ENCODE measurements around the gene NEURL1. TPM values are rescaled to one million over a fixed set of nuclear protein-coding genes. Genes with fewer than 3 reads are reported as not detected.
"Not testable (repeated sequence)": the region's sequence is repeated elsewhere in the genome, so short reads cannot be mapped to it uniquely, and the experiment has no call there.

Gene NEURL1
- total RNA-seq, 1 donor from 2014 or later = 1.8 TPM

DNA sequence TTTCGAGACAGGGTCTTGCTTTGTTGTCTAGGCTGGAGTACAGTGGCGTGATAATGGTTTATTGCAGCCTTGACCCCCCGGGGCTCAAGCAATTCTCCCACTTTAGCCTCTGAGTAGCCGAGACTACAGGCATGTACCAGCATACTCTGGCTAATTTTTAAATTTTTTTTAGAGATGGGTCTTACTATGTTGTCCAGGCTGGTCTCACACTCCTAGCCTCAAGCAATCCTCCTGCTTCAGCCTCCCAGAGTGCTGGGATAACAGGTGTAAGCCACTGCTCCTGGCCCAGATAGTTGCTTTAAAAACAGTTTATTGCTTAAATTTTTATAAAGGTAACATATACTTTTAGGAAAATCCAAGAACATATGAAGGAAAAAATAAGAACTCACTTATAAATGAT, 26.3 kb downstream of the NEURL1 start:
- H3K27ac Mint-ChIP-seq (ENCODE audit: unreplicated experiment) = no peak overlapping the region
- H3K9me3 Mint-ChIP-seq = peaks cover 3% of the 10 kb centered on the region
- no peaks in the 10 kb centered on the region for H3K4me1 Mint-ChIP-seq
- no peak overlapping the region for H3K4me3 Mint-ChIP-seq
- no peak for DNase-seq (ENCODE audit: low read depth, low spot score)
- H3K27me3 Mint-ChIP-seq (ENCODE audit: low read depth) = peaks cover 17% of the 10 kb centered on the region
- TF ChIP-seq, protein P1, sequence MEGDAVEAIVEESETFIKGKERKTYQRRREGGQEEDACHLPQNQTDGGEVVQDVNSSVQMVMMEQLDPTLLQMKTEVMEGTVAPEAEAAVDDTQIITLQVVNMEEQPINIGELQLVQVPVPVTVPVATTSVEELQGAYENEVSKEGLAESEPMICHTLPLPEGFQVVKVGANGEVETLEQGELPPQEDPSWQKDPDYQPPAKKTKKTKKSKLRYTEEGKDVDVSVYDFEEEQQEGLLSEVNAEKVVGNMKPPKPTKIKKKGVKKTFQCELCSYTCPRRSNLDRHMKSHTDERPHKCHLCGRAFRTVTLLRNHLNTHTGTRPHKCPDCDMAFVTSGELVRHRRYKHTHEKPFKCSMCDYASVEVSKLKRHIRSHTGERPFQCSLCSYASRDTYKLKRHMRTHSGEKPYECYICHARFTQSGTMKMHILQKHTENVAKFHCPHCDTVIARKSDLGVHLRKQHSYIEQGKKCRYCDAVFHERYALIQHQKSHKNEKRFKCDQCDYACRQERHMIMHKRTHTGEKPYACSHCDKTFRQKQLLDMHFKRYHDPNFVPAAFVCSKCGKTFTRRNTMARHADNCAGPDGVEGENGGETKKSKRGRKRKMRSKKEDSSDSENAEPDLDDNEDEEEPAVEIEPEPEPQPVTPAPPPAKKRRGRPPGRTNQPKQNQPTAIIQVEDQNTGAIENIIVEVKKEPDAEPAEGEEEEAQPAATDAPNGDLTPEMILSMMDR (conservative IDR thresholded peaks at IDR 0.05) = no peak
- H3K36me3 Mint-ChIP-seq (ENCODE audit: low read depth) = no peaks in the 10 kb centered on the region

GRCh38 chr10:103522006-103522405, 28.5 kb downstream of the NEURL1 start:
- peaks cover 31% of the 10 kb centered on the region for H3K27me3 Mint-ChIP-seq (ENCODE audit: low read depth)
- H3K4me1 Mint-ChIP-seq; H3K36me3 Mint-ChIP-seq (ENCODE audit: low read depth); H3K4me3 Mint-ChIP-seq; H3K27ac Mint-ChIP-seq (ENCODE audit: unreplicated experiment); DNase-seq (ENCODE audit: low read depth, low spot score); H3K9me3 Mint-ChIP-seq: not testable (repeated sequence)

DNA sequence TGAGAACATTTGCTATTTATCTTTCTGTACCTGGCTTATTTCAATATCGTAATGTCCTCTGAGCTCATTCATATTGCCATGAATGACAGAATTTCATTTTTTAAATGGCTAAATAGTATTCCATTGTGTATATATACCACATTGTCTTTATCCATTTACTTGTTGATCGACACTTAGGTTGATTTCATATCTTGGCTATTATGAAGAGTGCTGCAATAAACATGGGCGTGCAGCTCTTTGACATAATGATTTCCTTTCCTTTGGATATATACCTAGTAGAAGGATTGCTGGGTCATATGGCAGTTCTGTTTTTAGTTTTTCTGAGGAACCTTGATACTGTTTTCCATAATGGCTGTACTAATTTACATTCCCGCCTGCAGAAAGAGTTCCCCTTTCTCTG, 30.2 kb downstream of the NEURL1 start:
- TF ChIP-seq, protein P1 (conservative IDR thresholded peaks at IDR 0.05) = no peak
- H3K27me3 Mint-ChIP-seq (ENCODE audit: low read depth) = peaks cover 32% of the 10 kb centered on the region
- no peak overlapping the region for H3K27ac Mint-ChIP-seq (ENCODE audit: unreplicated experiment)
- no peaks in the 10 kb centered on the region for H3K36me3 Mint-ChIP-seq (ENCODE audit: low read depth)
- no peaks in the 10 kb centered on the region for H3K4me1 Mint-ChIP-seq
- H3K9me3 Mint-ChIP-seq = peaks cover 5% of the 10 kb centered on the region
- DNase-seq (ENCODE audit: low read depth, low spot score) = no peak
- no peak overlapping the region for H3K4me3 Mint-ChIP-seq

DNA sequence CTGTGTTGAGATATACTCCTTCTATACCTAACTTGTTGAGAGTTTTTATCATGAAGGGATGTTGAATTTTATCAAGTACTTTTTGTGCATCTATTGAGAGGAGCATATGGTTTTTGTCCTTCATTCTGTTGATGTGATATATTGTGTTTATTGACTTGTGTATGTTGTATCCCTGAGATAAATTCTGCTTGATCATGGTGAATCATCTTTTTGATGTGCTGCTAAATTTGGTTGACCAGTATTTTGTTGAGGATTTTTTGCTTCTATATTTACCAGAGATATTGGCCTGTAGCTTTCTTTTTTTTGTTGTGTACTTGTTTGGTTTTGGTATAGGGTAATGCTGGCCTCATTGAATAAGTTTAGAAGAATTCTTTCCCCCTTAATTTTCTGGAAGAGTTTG, 32.4 kb downstream of the NEURL1 start:
- Mint-ChIP-seq H3K4me1 (no peaks in the 10 kb centered on the region), H3K9me3 (peaks cover 10% of the 10 kb centered on the region), H3K4me3 (no peak overlapping the region), H3K27ac (ENCODE audit: unreplicated experiment) (no peak overlapping the region), H3K36me3 (ENCODE audit: low read depth) (no peaks in the 10 kb centered on the region), H3K27me3 (ENCODE audit: low read depth) (peaks cover 32% of the 10 kb centered on the region)
- TF ChIP-seq, protein P1 (conservative IDR thresholded peaks at IDR 0.05) = no peak
- no peak for DNase-seq (ENCODE audit: low read depth, low spot score)

GRCh38 chr10:103527476-103527875, 34.0 kb downstream of the NEURL1 start:
- not testable (repeated sequence) for DNase-seq (ENCODE audit: low read depth, low spot score); H3K27ac Mint-ChIP-seq (ENCODE audit: unreplicated experiment)

GRCh38 chr10:103528549-103528948, 35.0 kb downstream of the NEURL1 start:
- no peak overlapping the region for H3K27ac Mint-ChIP-seq (ENCODE audit: unreplicated experiment)
- H3K9me3 Mint-ChIP-seq = peaks cover 12% of the 10 kb centered on the region
- no peaks in the 10 kb centered on the region for H3K36me3 Mint-ChIP-seq (ENCODE audit: low read depth)
- TF ChIP-seq, protein P1 (conservative IDR thresholded peaks at IDR 0.05) = no peak
- H3K27me3 Mint-ChIP-seq (ENCODE audit: low read depth) = peaks cover 27% of the 10 kb centered on the region
- no peak overlapping the region for H3K4me3 Mint-ChIP-seq
- DNase-seq (ENCODE audit: low read depth, low spot score) = no peak
- H3K4me1 Mint-ChIP-seq = no peaks in the 10 kb centered on the region

More at GRCh38 chr10:103527476-103527875, 34.0 kb downstream of the NEURL1 start:
- H3K27me3 Mint-ChIP-seq (ENCODE audit: low read depth) = peaks cover 29% of the 10 kb centered on the region
- H3K36me3 Mint-ChIP-seq (ENCODE audit: low read depth); H3K4me3 Mint-ChIP-seq; H3K4me1 Mint-ChIP-seq: not testable (repeated sequence)
- H3K9me3 Mint-ChIP-seq = peaks cover 12% of the 10 kb centered on the region

- H3K4me3 Mint-ChIP-seq = no peak overlapping the region
- no peak overlapping the region for H3K27ac Mint-ChIP-seq (ENCODE audit: unreplicated experiment)
- H3K9me3 Mint-ChIP-seq = peaks cover 16% of the 10 kb centered on the region
- TF ChIP-seq, protein P1 (conservative IDR thresholded peaks at IDR 0.05) = no peak
- peaks cover 4% of the 10 kb centered on the region for H3K36me3 Mint-ChIP-seq (ENCODE audit: low read depth)
- peaks cover 18% of the 10 kb centered on the region for H3K27me3 Mint-ChIP-seq (ENCODE audit: low read depth)
- H3K4me1 Mint-ChIP-seq = no peaks in the 10 kb centered on the region
- DNase-seq (ENCODE audit: low read depth, low spot score) = no peak
Measured at GRCh38 chr10:103529539-103529938, 36.0 kb downstream of the NEURL1 start.
